IPS-NIHi7 (cell line): ENCODE data around the gene UST.

Experiments
- DNase-seq: peaks from one replicate; pipeline ENCODE4 v3.0.0; 2012; ENCODE audit warnings: mixed read lengths; ENCODE audit errors: extremely low spot score

Gene UST

GRCh38 chr6:149060985-149061760 lies 314.3 kb downstream of the UST start:
- DNase-seq: no peak

- no peak for DNase-seq
Observed at GRCh38 chr6:149061930-149062329, 315.1 kb downstream of the UST start.

- DNase-seq: no peak
Observed at GRCh38 chr6:149062653-149063348, 316.0 kb downstream of the UST start.

GRCh38 chr6:149063468-149063867 lies 316.6 kb downstream of the UST start:
- no peak for DNase-seq

GRCh38 chr6:149064001-149064659 lies 317.3 kb downstream of the UST start:
- no peak for DNase-seq

- no peak for DNase-seq
Observed at GRCh38 chr6:149064660-149065015, 317.8 kb downstream of the UST start.

- DNase-seq: no peak
Observed at GRCh38 chr6:149065121-149065520, 318.3 kb downstream of the UST start.

GRCh38 chr6:149065658-149066556 lies 319.1 kb downstream of the UST start:
- DNase-seq: no peak

- DNase-seq: no peak
Observed at GRCh38 chr6:149071997-149072396, 325.2 kb downstream of the UST start.

GRCh38 chr6:149074832-149075258 lies 328.0 kb downstream of the UST start:
- DNase-seq: no peak

GRCh38 chr6:149075616-149076354 lies 329.0 kb downstream of the UST start:
- DNase-seq: no peak

GRCh38 chr6:149076355-149076734 lies 329.5 kb downstream of the UST start:
- no peak for DNase-seq

GRCh38 chr6:149077208-149077607 lies 330.4 kb downstream of the UST start:
- no peak for DNase-seq

- no peak for DNase-seq
Observed at GRCh38 chr6:149078211-149078782, 331.5 kb downstream of the UST start.

- DNase-seq: no peak
Observed at GRCh38 chr6:149079456-149079855, 332.6 kb downstream of the UST start.

GRCh38 chr6:149079911-149080491 lies 333.2 kb downstream of the UST start:
- no peak for DNase-seq

GRCh38 chr6:149080511-149080910 lies 333.7 kb downstream of the UST start:
- no peak for DNase-seq

- DNase-seq: no peak
Observed at GRCh38 chr6:149081281-149081680, 334.5 kb downstream of the UST start.

GRCh38 chr6:149082320-149082719 lies 335.5 kb downstream of the UST start:
- peak; percentile 76 for DNase-seq

GRCh38 chr6:149084026-149084425 lies 337.2 kb downstream of the UST start:
- DNase-seq: no peak
